Measurements from ENCODE around the gene EFNA1. TPM values are rescaled to one million over a fixed set of nuclear protein-coding genes. Genes with fewer than 3 reads are reported as not detected.

Gene EFNA1
- total and polyA plus RNA-seq, 2 of the 13 experiments (the other 11 are each of a cell fraction or from before 2014, with no cell fraction given): 81.8 to 874 TPM

DNA sequence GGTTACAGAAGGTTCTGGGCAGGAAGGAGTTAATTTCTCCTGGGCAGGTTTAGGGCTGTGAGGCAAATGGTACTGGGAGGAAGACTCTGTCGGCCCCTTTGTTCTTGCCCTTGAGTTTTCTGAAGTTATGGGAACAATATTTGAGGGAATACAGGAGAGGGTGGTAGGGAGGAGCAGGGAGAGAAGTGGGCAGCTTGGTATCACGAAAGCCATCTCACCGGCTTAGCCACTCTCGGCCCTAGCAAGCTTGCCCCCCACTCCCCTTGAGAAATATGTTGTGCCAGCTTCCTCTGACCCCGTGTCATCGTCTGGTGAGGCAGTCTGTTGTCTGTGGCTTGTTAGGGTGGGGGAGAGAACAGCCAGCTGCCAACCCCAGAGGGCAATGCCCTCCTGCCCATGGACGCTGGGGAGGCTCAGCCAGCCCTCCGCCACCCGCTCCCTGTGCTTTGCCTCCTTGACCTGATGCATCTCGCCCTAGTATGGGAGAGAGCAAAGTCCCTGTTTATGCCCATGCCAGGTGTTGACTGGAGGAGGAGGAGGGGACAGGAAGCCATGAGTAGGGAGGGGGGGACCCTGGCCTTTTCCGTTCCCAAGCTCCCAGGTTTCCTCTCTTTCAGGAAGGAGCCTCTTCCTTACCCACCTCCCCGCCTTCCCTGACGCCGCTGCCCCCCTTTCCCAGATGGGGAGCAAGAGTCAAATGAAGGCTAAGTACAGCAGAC is 1.2 kb downstream of the EFNA1 start (continued):
- no peak for TF ChIP-seq SMAD1 (CRISPR knock-in tag; IDR thresholded peaks at IDR 0.05; ENCODE audit: borderline replicate concordance, low read depth)
- no peak for TF ChIP-seq ZNF232 (CRISPR knock-in tag; IDR thresholded peaks at IDR 0.05; ENCODE audit: borderline replicate concordance)
- TF ChIP-seq FOXK1 (CRISPR knock-in tag; IDR thresholded peaks at IDR 0.05; ENCODE audit: borderline replicate concordance, low read depth): peak; percentile 94; the same call in 1 of the 2 replicates
- no peak for TF ChIP-seq HNRNPUL1 (IDR thresholded peaks at IDR 0.05; ENCODE audit: low read depth, low read length)
- TF ChIP-seq ZNF44 (CRISPR knock-in tag; IDR thresholded peaks at IDR 0.05): no peak
- TF ChIP-seq ZNF562 (CRISPR knock-in tag; IDR thresholded peaks at IDR 0.05; ENCODE audit: borderline replicate concordance): no peak
- TF ChIP-seq TSC22D2 (CRISPR knock-in tag; IDR thresholded peaks at IDR 0.05; ENCODE audit: borderline replicate concordance): 0 out of 2 replicates have a peak, but pooled peaks have one; percentile 46
- TF ChIP-seq NR2C2 (CRISPR knock-in tag; IDR thresholded peaks at IDR 0.05; ENCODE audit: borderline replicate concordance): peak; percentile 69
- TF ChIP-seq, protein P1, sequence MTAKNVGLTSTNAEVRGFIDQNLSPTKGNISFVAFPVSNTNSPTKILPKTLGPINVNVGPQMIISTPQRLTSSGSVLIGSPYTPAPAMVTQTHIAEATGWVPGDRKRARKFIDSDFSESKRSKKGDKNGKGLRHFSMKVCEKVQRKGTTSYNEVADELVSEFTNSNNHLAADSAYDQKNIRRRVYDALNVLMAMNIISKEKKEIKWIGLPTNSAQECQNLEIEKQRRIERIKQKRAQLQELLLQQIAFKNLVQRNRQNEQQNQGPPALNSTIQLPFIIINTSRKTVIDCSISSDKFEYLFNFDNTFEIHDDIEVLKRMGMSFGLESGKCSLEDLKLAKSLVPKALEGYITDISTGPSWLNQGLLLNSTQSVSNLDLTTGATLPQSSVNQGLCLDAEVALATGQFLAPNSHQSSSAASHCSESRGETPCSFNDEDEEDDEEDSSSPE (CRISPR knock-in tag; IDR thresholded peaks at IDR 0.05): peak; percentile 34; the same call in 1 of the 2 replicates
- TF ChIP-seq FOXM1 (CRISPR knock-in tag; IDR thresholded peaks at IDR 0.05): no peak
- peak; percentile 68; the same call in 1 of the 2 replicates for TF ChIP-seq MEF2D (CRISPR knock-in tag; IDR thresholded peaks at IDR 0.05)
- TF ChIP-seq, protein P2, sequence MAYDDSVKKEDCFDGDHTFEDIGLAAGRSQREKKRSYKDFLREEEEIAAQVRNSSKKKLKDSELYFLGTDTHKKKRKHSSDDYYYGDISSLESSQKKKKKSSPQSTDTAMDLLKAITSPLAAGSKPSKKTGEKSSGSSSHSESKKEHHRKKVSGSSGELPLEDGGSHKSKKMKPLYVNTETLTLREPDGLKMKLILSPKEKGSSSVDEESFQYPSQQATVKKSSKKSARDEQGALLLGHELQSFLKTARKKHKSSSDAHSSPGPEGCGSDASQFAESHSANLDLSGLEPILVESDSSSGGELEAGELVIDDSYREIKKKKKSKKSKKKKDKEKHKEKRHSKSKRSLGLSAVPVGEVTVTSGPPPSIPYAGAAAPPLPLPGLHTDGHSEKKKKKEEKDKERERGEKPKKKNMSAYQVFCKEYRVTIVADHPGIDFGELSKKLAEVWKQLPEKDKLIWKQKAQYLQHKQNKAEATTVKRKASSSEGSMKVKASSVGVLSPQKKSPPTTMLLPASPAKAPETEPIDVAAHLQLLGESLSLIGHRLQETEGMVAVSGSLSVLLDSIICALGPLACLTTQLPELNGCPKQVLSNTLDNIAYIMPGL (CRISPR knock-in tag; IDR thresholded peaks at IDR 0.05; ENCODE audit: borderline replicate concordance in 1 of 2, low read depth in 1 of 2): peak; percentile 69 to 80; a peak in 3 of 4 replicates
- TF ChIP-seq, protein P3, sequence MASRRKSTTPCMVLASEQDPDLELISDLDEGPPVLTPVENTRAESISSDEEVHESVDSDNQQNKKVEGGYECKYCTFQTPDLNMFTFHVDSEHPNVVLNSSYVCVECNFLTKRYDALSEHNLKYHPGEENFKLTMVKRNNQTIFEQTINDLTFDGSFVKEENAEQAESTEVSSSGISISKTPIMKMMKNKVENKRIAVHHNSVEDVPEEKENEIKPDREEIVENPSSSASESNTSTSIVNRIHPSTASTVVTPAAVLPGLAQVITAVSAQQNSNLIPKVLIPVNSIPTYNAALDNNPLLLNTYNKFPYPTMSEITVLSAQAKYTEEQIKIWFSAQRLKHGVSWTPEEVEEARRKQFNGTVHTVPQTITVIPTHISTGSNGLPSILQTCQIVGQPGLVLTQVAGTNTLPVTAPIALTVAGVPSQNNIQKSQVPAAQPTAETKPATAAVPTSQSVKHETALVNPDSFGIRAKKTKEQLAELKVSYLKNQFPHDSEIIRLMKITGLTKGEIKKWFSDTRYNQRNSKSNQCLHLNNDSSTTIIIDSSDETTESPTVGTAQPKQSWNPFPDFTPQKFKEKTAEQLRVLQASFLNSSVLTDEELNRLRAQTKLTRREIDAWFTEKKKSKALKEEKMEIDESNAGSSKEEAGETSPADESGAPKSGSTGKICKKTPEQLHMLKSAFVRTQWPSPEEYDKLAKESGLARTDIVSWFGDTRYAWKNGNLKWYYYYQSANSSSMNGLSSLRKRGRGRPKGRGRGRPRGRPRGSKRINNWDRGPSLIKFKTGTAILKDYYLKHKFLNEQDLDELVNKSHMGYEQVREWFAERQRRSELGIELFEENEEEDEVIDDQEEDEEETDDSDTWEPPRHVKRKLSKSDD (CRISPR knock-in tag; IDR thresholded peaks at IDR 0.05; ENCODE audit: low read depth): 0 out of 2 replicates have a peak, but pooled peaks have one; percentile 45
- peak; percentile 74; the same call in 1 of the 2 replicates for TF ChIP-seq ZNF350 (CRISPR knock-in tag; IDR thresholded peaks at IDR 0.05; ENCODE audit: borderline replicate concordance, low read depth)
- no peak for TF ChIP-seq ARNT (IDR thresholded peaks at IDR 0.05)
- no peak for TF ChIP-seq ISX (CRISPR knock-in tag; conservative IDR thresholded peaks at IDR 0.05)
- TF ChIP-seq ZNF792 (CRISPR knock-in tag; IDR thresholded peaks at IDR 0.05): peak; percentile 59; the same call in 1 of the 2 replicates
- TF ChIP-seq, protein P4, sequence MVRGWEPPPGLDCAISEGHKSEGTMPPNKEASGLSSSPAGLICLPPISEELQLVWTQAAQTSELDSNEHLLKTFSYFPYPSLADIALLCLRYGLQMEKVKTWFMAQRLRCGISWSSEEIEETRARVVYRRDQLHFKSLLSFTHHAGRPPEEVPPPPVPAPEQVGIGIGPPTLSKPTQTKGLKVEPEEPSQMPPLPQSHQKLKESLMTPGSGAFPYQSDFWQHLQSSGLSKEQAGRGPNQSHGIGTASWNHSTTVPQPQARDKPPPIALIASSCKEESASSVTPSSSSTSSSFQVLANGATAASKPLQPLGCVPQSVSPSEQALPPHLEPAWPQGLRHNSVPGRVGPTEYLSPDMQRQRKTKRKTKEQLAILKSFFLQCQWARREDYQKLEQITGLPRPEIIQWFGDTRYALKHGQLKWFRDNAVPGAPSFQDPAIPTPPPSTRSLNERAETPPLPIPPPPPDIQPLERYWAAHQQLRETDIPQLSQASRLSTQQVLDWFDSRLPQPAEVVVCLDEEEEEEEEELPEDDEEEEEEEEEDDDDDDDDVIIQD (CRISPR knock-in tag; IDR thresholded peaks at IDR 0.05; ENCODE audit: low read depth): no peak
- no peak for TF ChIP-seq ZNF484 (CRISPR knock-in tag; IDR thresholded peaks at IDR 0.05; ENCODE audit: borderline replicate concordance, low read depth)
- TF ChIP-seq, protein P5, sequence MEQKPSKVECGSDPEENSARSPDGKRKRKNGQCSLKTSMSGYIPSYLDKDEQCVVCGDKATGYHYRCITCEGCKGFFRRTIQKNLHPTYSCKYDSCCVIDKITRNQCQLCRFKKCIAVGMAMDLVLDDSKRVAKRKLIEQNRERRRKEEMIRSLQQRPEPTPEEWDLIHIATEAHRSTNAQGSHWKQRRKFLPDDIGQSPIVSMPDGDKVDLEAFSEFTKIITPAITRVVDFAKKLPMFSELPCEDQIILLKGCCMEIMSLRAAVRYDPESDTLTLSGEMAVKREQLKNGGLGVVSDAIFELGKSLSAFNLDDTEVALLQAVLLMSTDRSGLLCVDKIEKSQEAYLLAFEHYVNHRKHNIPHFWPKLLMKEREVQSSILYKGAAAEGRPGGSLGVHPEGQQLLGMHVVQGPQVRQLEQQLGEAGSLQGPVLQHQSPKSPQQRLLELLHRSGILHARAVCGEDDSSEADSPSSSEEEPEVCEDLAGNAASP (CRISPR knock-in tag; IDR thresholded peaks at IDR 0.05; ENCODE audit: borderline replicate concordance): peak; percentile 63; the same call in 1 of the 2 replicates

Measured in HepG2 (cell line).